Ishikawa (cell line): ENCODE results near the gene ACACB.

Source experiments
- CEBPB ChIP-seq: IDR thresholded peaks from 2 replicates; pipeline ENCODE4 v1.6.1; 2012
- CREB1 ChIP-seq: IDR thresholded peaks from 2 replicates; pipeline ENCODE4 v1.6.1; 2012; ENCODE audit warnings: low read depth
- EGR1 ChIP-seq: IDR thresholded peaks from 2 replicates; pipeline ENCODE4 v1.6.1; 2012
- EP300 ChIP-seq: IDR thresholded peaks from 2 replicates; pipeline ENCODE4 v1.6.1; 2012; ENCODE audit warnings: borderline replicate concordance
- FOXM1 ChIP-seq: IDR thresholded peaks from 2 replicates; pipeline ENCODE4 v1.6.1; 2012; ENCODE audit warnings: low read depth, borderline replicate concordance
- MAX ChIP-seq: IDR thresholded peaks from 2 replicates; pipeline ENCODE4 v1.6.1; 2012
- NFIC ChIP-seq: IDR thresholded peaks from 2 replicates; pipeline ENCODE4 v1.6.1; 2012
- RAD21 ChIP-seq: IDR thresholded peaks from 2 replicates; pipeline ENCODE4 v1.6.1; 2012; ENCODE audit warnings: low read depth
- REST ChIP-seq: IDR thresholded peaks from 2 replicates; pipeline ENCODE4 v1.6.1; 2012; ENCODE audit warnings: low read depth, mild to moderate bottlenecking
- TAF1 ChIP-seq: IDR thresholded peaks from 2 replicates; pipeline ENCODE4 v1.6.1; 2012; ENCODE audit warnings: low read depth, mild to moderate bottlenecking
- TCF12 ChIP-seq: IDR thresholded peaks from 2 replicates; pipeline ENCODE4 v1.6.1; 2012; ENCODE audit warnings: low read depth
- TEAD4 ChIP-seq: IDR thresholded peaks from 2 replicates; pipeline ENCODE4 v1.6.1; 2012
- USF1 ChIP-seq: IDR thresholded peaks from 2 replicates; pipeline ENCODE4 v1.6.1; 2012
- YY1 ChIP-seq: IDR thresholded peaks from 2 replicates; pipeline ENCODE4 v1.6.1; 2012; ENCODE audit warnings: low read depth
- ZBTB7A ChIP-seq: IDR thresholded peaks from 2 replicates; pipeline ENCODE4 v1.6.1; 2012; ENCODE audit warnings: low read depth

The ACACB gene

GRCh38 chr12:109271418-109271817 lies 155.0 kb downstream of the ACACB start:
- TF ChIP-seq TEAD4 (no peak), USF1 (no peak), RAD21 (no peak), NFIC (no peak), ZBTB7A (no peak), FOXM1 (no peak), MAX (no peak), TCF12 (no peak), EGR1 (no peak), TAF1 (no peak), REST (no peak), EP300 (no peak), YY1 (no peak), CREB1 (no peak), CEBPB (no peak)

- TF ChIP-seq TAF1, result no peak
- no peak for TF ChIP-seq CEBPB
Observed at GRCh38 chr12:109273354-109273753, 157.0 kb downstream of the ACACB start.

GRCh38 chr12:109274381-109274780 lies 158.0 kb downstream of the ACACB start:
- TF ChIP-seq RAD21 (no peak), FOXM1 (no peak), CEBPB (no peak), TCF12 (no peak), USF1 (no peak), ZBTB7A (no peak), EP300 (no peak)

GRCh38 chr12:109275173-109275572 lies 158.8 kb downstream of the ACACB start:
- no peak for TF ChIP-seq NFIC
- TF ChIP-seq RAD21, result no peak
- TF ChIP-seq TEAD4, result no peak
- no peak for TF ChIP-seq TAF1
- TF ChIP-seq ZBTB7A, result no peak

- no peak for TF ChIP-seq FOXM1
- TF ChIP-seq NFIC, result no peak
- no peak for TF ChIP-seq USF1
- TF ChIP-seq RAD21, result no peak
- TF ChIP-seq EGR1, result no peak
- no peak for TF ChIP-seq TEAD4
- TF ChIP-seq TCF12, result no peak
Observed at GRCh38 chr12:109276160-109276559, 159.8 kb downstream of the ACACB start.

GRCh38 chr12:109277255-109277898 lies 161.0 kb downstream of the ACACB start:
- TF ChIP-seq EGR1 (no peak), REST (no peak), ZBTB7A (no peak), FOXM1 (no peak), MAX (no peak), NFIC (no peak), TCF12 (no peak), CEBPB (no peak), TAF1 (no peak)
